GM23338 (cell line): Measurements from ENCODE around the gene AP4B1.

Experiments
- CREB1 ChIP-seq: fragments of 250-450 bp; sonication (Bioruptor Pico); IDR thresholded peaks from 2 replicates; pipeline ENCODE4 v1.5.0; 2020; ENCODE audit warnings: low read depth, mild to moderate bottlenecking, moderate library complexity
- ETS1 ChIP-seq: IDR thresholded peaks from 2 replicates; pipeline ENCODE4 v1.6.1; 2016; ENCODE audit warnings: antibody characterized with exemption
- EZH2 ChIP-seq: fragments of 200-600 bp; sonication (generic); IDR thresholded peaks from one replicate; pipeline ENCODE4 v1.8.0; 2017; ENCODE audit warnings: antibody characterized with exemption, mild to moderate bottlenecking, low read depth; ENCODE audit not compliant: unreplicated experiment
- EZH2phosphoT487 ChIP-seq: fragments of 200-600 bp; sonication (generic); IDR thresholded peaks from one replicate; pipeline ENCODE4 v1.8.1; 2018; ENCODE audit warnings: antibody characterized with exemption; ENCODE audit not compliant: unreplicated experiment
- JUNB ChIP-seq: IDR thresholded peaks from one replicate; pipeline ENCODE4 v1.6.1; 2016; ENCODE audit warnings: antibody characterized with exemption; ENCODE audit not compliant: unreplicated experiment
- NANOG ChIP-seq: IDR thresholded peaks from 2 replicates; pipeline ENCODE4 v1.6.1; 2016; ENCODE audit warnings: antibody characterized with exemption, borderline replicate concordance
- POLR2AphosphoS5 ChIP-seq: IDR thresholded peaks from 2 replicates; pipeline ENCODE4 v1.6.1; 2016; ENCODE audit warnings: antibody characterized with exemption, low read depth
- STAT1 ChIP-seq: IDR thresholded peaks from one replicate; pipeline ENCODE4 v1.6.1; 2016; ENCODE audit warnings: antibody characterized with exemption; ENCODE audit not compliant: unreplicated experiment
- ZNF114 ChIP-seq: fragments of 250-450 bp; sonication (Bioruptor Pico); IDR thresholded peaks from 2 replicates; pipeline ENCODE4 v1.5.0; 2020; ENCODE audit warnings: mild to moderate bottlenecking, moderate library complexity
- ZNF331 ChIP-seq: fragments of 250-450 bp; sonication (Bioruptor Pico); IDR thresholded peaks from 2 replicates; pipeline ENCODE4 v1.5.0; 2020; ENCODE audit warnings: low read depth, mild to moderate bottlenecking, moderate library complexity
- ZNF462 ChIP-seq: fragments of 250-450 bp; sonication (Bioruptor Pico); IDR thresholded peaks from 2 replicates; pipeline ENCODE4 v1.5.0; 2020; ENCODE audit warnings: mild to moderate bottlenecking, moderate library complexity
- TF ChIP-seq, protein P1 (sequence below), 2 experiments: fragments of 200-600 bp in 1 of 2; sonication (generic) in 1 of 2; conservative IDR thresholded peaks; 2 replicates each; pipeline versions ENCODE4 v1.5.1 to v1.6.1; 2016 to 2017; ENCODE audit warnings: antibody characterized with exemption in 2 of 2, low read depth in 2 of 2, mild to moderate bottlenecking in 2 of 2, moderate library complexity in 1 of 2
- TF ChIP-seq, protein P2 (sequence below): IDR thresholded peaks from one replicate; pipeline ENCODE4 v1.6.1; 2018; ENCODE audit warnings: antibody characterized with exemption; ENCODE audit not compliant: unreplicated experiment

- TF ChIP-seq, protein P1, sequence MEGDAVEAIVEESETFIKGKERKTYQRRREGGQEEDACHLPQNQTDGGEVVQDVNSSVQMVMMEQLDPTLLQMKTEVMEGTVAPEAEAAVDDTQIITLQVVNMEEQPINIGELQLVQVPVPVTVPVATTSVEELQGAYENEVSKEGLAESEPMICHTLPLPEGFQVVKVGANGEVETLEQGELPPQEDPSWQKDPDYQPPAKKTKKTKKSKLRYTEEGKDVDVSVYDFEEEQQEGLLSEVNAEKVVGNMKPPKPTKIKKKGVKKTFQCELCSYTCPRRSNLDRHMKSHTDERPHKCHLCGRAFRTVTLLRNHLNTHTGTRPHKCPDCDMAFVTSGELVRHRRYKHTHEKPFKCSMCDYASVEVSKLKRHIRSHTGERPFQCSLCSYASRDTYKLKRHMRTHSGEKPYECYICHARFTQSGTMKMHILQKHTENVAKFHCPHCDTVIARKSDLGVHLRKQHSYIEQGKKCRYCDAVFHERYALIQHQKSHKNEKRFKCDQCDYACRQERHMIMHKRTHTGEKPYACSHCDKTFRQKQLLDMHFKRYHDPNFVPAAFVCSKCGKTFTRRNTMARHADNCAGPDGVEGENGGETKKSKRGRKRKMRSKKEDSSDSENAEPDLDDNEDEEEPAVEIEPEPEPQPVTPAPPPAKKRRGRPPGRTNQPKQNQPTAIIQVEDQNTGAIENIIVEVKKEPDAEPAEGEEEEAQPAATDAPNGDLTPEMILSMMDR (conservative IDR thresholded peaks at IDR 0.05; ENCODE audit: low read depth in 2 of 2) = no peak
- no peak for TF ChIP-seq JUNB
- TF ChIP-seq POLR2AphosphoS5 = no peak
- TF ChIP-seq ETS1 = no peak
- no peak for TF ChIP-seq EZH2
- no peak for TF ChIP-seq EZH2phosphoT487
- no peak for TF ChIP-seq CREB1 (CRISPR knock-in tag)
- TF ChIP-seq, protein P2, sequence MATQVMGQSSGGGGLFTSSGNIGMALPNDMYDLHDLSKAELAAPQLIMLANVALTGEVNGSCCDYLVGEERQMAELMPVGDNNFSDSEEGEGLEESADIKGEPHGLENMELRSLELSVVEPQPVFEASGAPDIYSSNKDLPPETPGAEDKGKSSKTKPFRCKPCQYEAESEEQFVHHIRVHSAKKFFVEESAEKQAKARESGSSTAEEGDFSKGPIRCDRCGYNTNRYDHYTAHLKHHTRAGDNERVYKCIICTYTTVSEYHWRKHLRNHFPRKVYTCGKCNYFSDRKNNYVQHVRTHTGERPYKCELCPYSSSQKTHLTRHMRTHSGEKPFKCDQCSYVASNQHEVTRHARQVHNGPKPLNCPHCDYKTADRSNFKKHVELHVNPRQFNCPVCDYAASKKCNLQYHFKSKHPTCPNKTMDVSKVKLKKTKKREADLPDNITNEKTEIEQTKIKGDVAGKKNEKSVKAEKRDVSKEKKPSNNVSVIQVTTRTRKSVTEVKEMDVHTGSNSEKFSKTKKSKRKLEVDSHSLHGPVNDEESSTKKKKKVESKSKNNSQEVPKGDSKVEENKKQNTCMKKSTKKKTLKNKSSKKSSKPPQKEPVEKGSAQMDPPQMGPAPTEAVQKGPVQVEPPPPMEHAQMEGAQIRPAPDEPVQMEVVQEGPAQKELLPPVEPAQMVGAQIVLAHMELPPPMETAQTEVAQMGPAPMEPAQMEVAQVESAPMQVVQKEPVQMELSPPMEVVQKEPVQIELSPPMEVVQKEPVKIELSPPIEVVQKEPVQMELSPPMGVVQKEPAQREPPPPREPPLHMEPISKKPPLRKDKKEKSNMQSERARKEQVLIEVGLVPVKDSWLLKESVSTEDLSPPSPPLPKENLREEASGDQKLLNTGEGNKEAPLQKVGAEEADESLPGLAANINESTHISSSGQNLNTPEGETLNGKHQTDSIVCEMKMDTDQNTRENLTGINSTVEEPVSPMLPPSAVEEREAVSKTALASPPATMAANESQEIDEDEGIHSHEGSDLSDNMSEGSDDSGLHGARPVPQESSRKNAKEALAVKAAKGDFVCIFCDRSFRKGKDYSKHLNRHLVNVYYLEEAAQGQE = no peak
- no peak for TF ChIP-seq STAT1
- TF ChIP-seq ZNF462 (CRISPR knock-in tag) = no peak
- no peak for TF ChIP-seq ZNF331 (CRISPR knock-in tag)
- TF ChIP-seq ZNF114 = no peak
- no peak for TF ChIP-seq NANOG
Measured at GRCh38 chr1:113871597-113872113, 32.9 kb downstream of the AP4B1 start, which contains the start of gene PTPN22.
